AG04449 (cell line): Measurements from ENCODE around the gene LAPTM5.
"Not testable (repeated sequence)": the region's sequence is repeated elsewhere in the genome, so short reads cannot be mapped to it uniquely, and the experiment has no call there.

Source experiments
- CTCF ChIA-PET: fragments of 350-600 bp; formaldehyde crosslinking; extraction: SDS; loops from one replicate; lab custom pipeline; 2021; ENCODE audit warnings: antibody characterized with exemption; lab: Yijun Ruan, JAX
- POLR2A ChIA-PET: fragments of 400-600, 350-600 bp; formaldehyde crosslinking; extraction: SDS; loops from one replicate; lab custom pipeline; 2020; ENCODE audit warnings: antibody characterized with exemption, inconsistent platforms; lab: Yijun Ruan, JAX
- DNase-seq: peaks from one replicate; pipeline ENCODE4 v3.0.0-alpha.2; 2010; ENCODE audit warnings: low read depth, low spot score
- H3K4me3 ChIP-seq: 2 replicates; pipeline ENCODE4 v1.5.1; 2011; ENCODE audit warnings: low read depth, mild to moderate bottlenecking, control low read depth, low read length
- CTCF ChIP-seq: IDR thresholded peaks from one replicate; pipeline ENCODE4 v1.5.1; 2011; ENCODE audit warnings: mild to moderate bottlenecking, moderate library complexity, low read length, control low read depth, inconsistent platforms; ENCODE audit not compliant: insufficient read depth; ENCODE audit errors: missing control alignments

Gene LAPTM5

GRCh38 chr1:30688920-30689794 lies 68.4 kb downstream of the LAPTM5 start:
- H3K4me3 ChIP-seq: no peak overlapping the region
- ChIA-PET POLR2A (no interaction called here), CTCF (interaction anchor here (1.0 kb wide), 1 partner anchor 18 kb away, joined by 7 read pairs; no protein-coding TSS in a partner anchor)
- DNase-seq: no peak
- TF ChIP-seq CTCF: no peak

- H3K4me3 ChIP-seq, DNase-seq, CTCF ChIA-PET, POLR2A ChIA-PET: not testable (repeated sequence)
These were observed 69.1 kb downstream of the LAPTM5 start for GRCh38 chr1:30688516-30688915.

- DNase-seq: no peak
- CTCF ChIA-PET: no interaction called here
- no peak for TF ChIP-seq CTCF
These were observed 69.7 kb downstream of the LAPTM5 start for GRCh38 chr1:30687886-30688285.

GRCh38 chr1:30686236-30686935 lies 71.2 kb downstream of the LAPTM5 start:
- ChIA-PET POLR2A (no interaction called here), CTCF (interaction anchor here (1.2 kb wide), 1 partner anchor 307 kb away, joined by 3 read pairs; no protein-coding TSS in a partner anchor)
- DNase-seq: no peak
- TF ChIP-seq CTCF: no peak
- no peak overlapping the region for H3K4me3 ChIP-seq

More at GRCh38 chr1:30687886-30688285, 69.7 kb downstream of the LAPTM5 start:
- no peak overlapping the region for H3K4me3 ChIP-seq
- POLR2A ChIA-PET: no interaction called here

- TF ChIP-seq CTCF: no peak
- POLR2A ChIA-PET: no interaction called here
- no peak overlapping the region for H3K4me3 ChIP-seq
- no peak for DNase-seq
- CTCF ChIA-PET: no interaction called here
These were observed 71.8 kb downstream of the LAPTM5 start for GRCh38 chr1:30685796-30686165.

GRCh38 chr1:30684881-30685795 lies 72.4 kb downstream of the LAPTM5 start:
- ChIA-PET CTCF (interaction anchor here (0.9 kb wide), 1 partner anchor 10 kb away, joined by 3 read pairs; no protein-coding TSS in a partner anchor), POLR2A (no interaction called here)
- DNase-seq: no peak
- TF ChIP-seq CTCF: no peak
- H3K4me3 ChIP-seq: no peak overlapping the region
